H1 (cell line): ENCODE data around the gene AHDC1. TPM values are rescaled to one million over a fixed set of nuclear protein-coding genes. Genes with fewer than 3 reads are reported as not detected.

Source experiments
- CTCF ChIA-PET: fragments of 300-600 bp; sonication (Branson Sonifier 250); formaldehyde crosslinking; loops from one replicate; lab custom pipeline; 2021; ENCODE audit not compliant: partially characterized antibody; lab: Charles Lee
- POLR2A ChIA-PET: fragments of 300-600 bp; sonication (Branson Sonifier 250); formaldehyde crosslinking; loops from one replicate; lab custom pipeline; 2021; ENCODE audit warnings: inconsistent platforms; ENCODE audit not compliant: partially characterized antibody; lab: Charles Lee
- DNase-seq, 2 experiments: peaks; one replicate each; pipeline versions ENCODE4 v3.0.0 to v3.0.0-alpha.2; 2010 to 2022; ENCODE audit warnings: low spot score in 2 of 2, low read depth in 1 of 2, mixed read lengths in 1 of 2
- FAIRE-seq: peaks from 2 replicates; lab custom pipeline; 2011; peaks lifted over from hg19 to GRCh38; lab: Jason Lieb, UNC
- H2AFZ ChIP-seq: 2 replicates; pipeline ENCODE4 v1.8.1; 2012; ENCODE audit warnings: low read length, inconsistent platforms
- H2AK5ac ChIP-seq: 2 replicates; pipeline ENCODE4 v1.6.1; 2013; ENCODE audit warnings: low read depth, low read length
- H2BK120ac ChIP-seq: replicated peaks from 2 replicates; pipeline ENCODE3; 2013; ENCODE audit warnings: low read depth, low read length, inconsistent platforms
- H2BK12ac ChIP-seq: 2 replicates; pipeline ENCODE4 v1.6.1; 2013; ENCODE audit warnings: low read depth, low read length
- H2BK15ac ChIP-seq: 2 replicates; pipeline ENCODE4 v1.6.1; 2013; ENCODE audit warnings: low read length
- H2BK20ac ChIP-seq: 2 replicates; pipeline ENCODE4 v1.6.1; 2013; ENCODE audit warnings: low read length
- H2BK5ac ChIP-seq: 2 replicates; pipeline ENCODE4 v1.6.1; 2013; ENCODE audit warnings: low read depth, low read length
- H3K14ac ChIP-seq: 2 replicates; pipeline ENCODE4 v1.6.1; 2013; ENCODE audit warnings: inconsistent platforms; ENCODE audit not compliant: insufficient read length
- H3K18ac ChIP-seq: 2 replicates; pipeline ENCODE4 v1.6.1; 2013; ENCODE audit warnings: low read length; ENCODE audit errors: extremely low read depth
- H3K23ac ChIP-seq: 2 replicates; pipeline ENCODE4 v1.6.1; 2013; ENCODE audit warnings: inconsistent platforms; ENCODE audit not compliant: insufficient read length
- H3K23me2 ChIP-seq: 2 replicates; pipeline ENCODE4 v1.6.1; 2013; ENCODE audit warnings: low read depth, low read length
- H3K27ac ChIP-seq: 2 replicates; pipeline ENCODE4 v1.6.1; 2011; ENCODE audit warnings: low read depth, low read length, inconsistent platforms
- H3K27me3 ChIP-seq, 4 experiments: replicated peaks in 1 of 4; 1 replicate in 1 of 4; 2 replicates in 3 of 4; pipeline versions ENCODE4 v1.6.1 to v1.8.1; 2011 to 2013; ENCODE audit warnings: low read length in 3 of 4, mild to moderate bottlenecking in 3 of 4, inconsistent platforms in 2 of 4, mixed read lengths in 2 of 4, moderate library complexity in 1 of 4; ENCODE audit not compliant: control insufficient read depth in 3 of 4, insufficient read depth in 3 of 4; ENCODE audit errors: extremely low read depth in 1 of 4
- H3K36me3 ChIP-seq, 4 experiments: 2 replicates each; pipeline versions ENCODE4 v1.6.1 to v1.8.1; 2011 to 2013; ENCODE audit warnings: mild to moderate bottlenecking in 4 of 4, low read length in 3 of 4, moderate library complexity in 2 of 4, control low read depth in 1 of 4, inconsistent platforms in 1 of 4; ENCODE audit not compliant: insufficient read depth in 4 of 4, control insufficient read depth in 2 of 4
- H3K4ac ChIP-seq: replicated peaks from 2 replicates; pipeline ENCODE3; 2013; ENCODE audit warnings: low read length, low read depth, mixed read lengths, inconsistent platforms; ENCODE audit not compliant: insufficient read length
- H3K4me1 ChIP-seq, 4 experiments: replicated peaks in 1 of 4; 1 replicate in 1 of 4; 2 replicates in 3 of 4; pipeline versions ENCODE4 v1.6.1 to v1.8.1; 2011 to 2013; ENCODE audit warnings: low read length in 3 of 4, inconsistent platforms in 2 of 4, mixed read lengths in 1 of 4; ENCODE audit not compliant: insufficient read depth in 4 of 4, control insufficient read depth in 3 of 4
- H3K4me2 ChIP-seq, 2 experiments: 2 replicates each; pipeline versions ENCODE4 v1.6.1 to v1.8.1; 2011 to 2013; ENCODE audit warnings: low read depth in 2 of 2, low read length in 2 of 2, control low read depth in 1 of 2, inconsistent platforms in 1 of 2, mild to moderate bottlenecking in 1 of 2; ENCODE audit not compliant: insufficient read depth in 1 of 2
- H3K4me3 ChIP-seq, 4 experiments: fragments of 200-600, 300-600 bp in 1 of 4; sonication (generic), shearing (Covaris generic), sonication (Bioruptor Twin) in 1 of 4; 2 replicates each; pipeline versions ENCODE4 v1.5.1 to v1.8.1; 2011 to 2016; ENCODE audit warnings: low read length in 4 of 4, low read depth in 3 of 4, control low read depth in 2 of 4, inconsistent platforms in 2 of 4, mild to moderate bottlenecking in 2 of 4, mixed read lengths in 1 of 4, moderate library complexity in 1 of 4; ENCODE audit not compliant: insufficient read depth in 2 of 4; ENCODE audit errors: extremely low read depth in 1 of 4
- H3K56ac ChIP-seq: replicated peaks from 2 replicates; pipeline ENCODE3; 2013; ENCODE audit warnings: low read depth, mild to moderate bottlenecking, mixed read lengths, low read length, inconsistent platforms; ENCODE audit not compliant: insufficient read length
- H3K79me1 ChIP-seq: 2 replicates; pipeline ENCODE4 v1.6.1; 2013; ENCODE audit warnings: low read depth, low read length, control low read depth
- H3K79me2 ChIP-seq, 2 experiments: 2 replicates each; pipeline versions ENCODE4 v1.6.1 to v1.8.1; 2012 to 2013; ENCODE audit warnings: low read length in 2 of 2, mild to moderate bottlenecking in 2 of 2, inconsistent platforms in 1 of 2; ENCODE audit not compliant: insufficient read depth in 2 of 2, control insufficient read depth in 1 of 2
- H3K9ac ChIP-seq, 4 experiments: replicated peaks in 1 of 4; 1 replicate in 1 of 4; 2 replicates in 3 of 4; pipeline versions ENCODE4 v1.6.1 to v1.8.1; 2011 to 2013; ENCODE audit warnings: low read depth in 3 of 4, low read length in 3 of 4, control low read depth in 2 of 4, mild to moderate bottlenecking in 2 of 4, moderate library complexity in 2 of 4, inconsistent platforms in 1 of 4; ENCODE audit errors: extremely low read depth in 1 of 4
- H3K9me3 ChIP-seq, 2 experiments: 2 replicates each; pipeline versions ENCODE4 v1.6.1 to v1.8.1; 2012 to 2013; ENCODE audit warnings: mild to moderate bottlenecking in 2 of 2, moderate library complexity in 2 of 2, control low read depth in 1 of 2, inconsistent platforms in 1 of 2, low read depth in 1 of 2, low read length in 1 of 2, mixed read lengths in 1 of 2; ENCODE audit not compliant: insufficient read depth in 2 of 2
- H4K20me1 ChIP-seq, 2 experiments: replicated peaks in 1 of 2; 2 replicates each; pipeline versions ENCODE3 to v1.8.1; 2011 to 2013; ENCODE audit warnings: inconsistent platforms in 2 of 2, low read length in 2 of 2, mild to moderate bottlenecking in 1 of 2; ENCODE audit not compliant: insufficient read depth in 2 of 2, control insufficient read depth in 1 of 2
- H4K5ac ChIP-seq: 2 replicates; pipeline ENCODE4 v1.6.1; 2013; ENCODE audit warnings: low read length, low read depth, mixed read lengths, inconsistent platforms; ENCODE audit not compliant: insufficient read length
- H4K8ac ChIP-seq: 2 replicates; pipeline ENCODE4 v1.8.0; 2013; ENCODE audit warnings: mild to moderate bottlenecking, moderate library complexity, low read length, inconsistent platforms; ENCODE audit not compliant: insufficient read depth; ENCODE audit errors: extremely low read depth
- H4K91ac ChIP-seq: replicated peaks from 2 replicates; pipeline ENCODE3; 2013; ENCODE audit warnings: low read length, mixed read lengths, inconsistent platforms; ENCODE audit not compliant: insufficient read length
- PHF8 ChIP-seq: fragments of 200-600 bp; sonication (generic); conservative IDR thresholded peaks from 2 replicates; pipeline ENCODE4 v1.7.1; 2012; ENCODE audit warnings: low read depth, mild to moderate bottlenecking, inconsistent platforms, low read length, moderate library complexity
- POLR2AphosphoS5 ChIP-seq: IDR thresholded peaks from 2 replicates; pipeline ENCODE4 v1.6.1; 2011; ENCODE audit warnings: low read depth, low read length
- SIN3A ChIP-seq, 2 experiments: IDR thresholded peaks in 1 of 2; conservative IDR thresholded peaks in 1 of 2; 2 replicates each; pipeline ENCODE4 v1.6.1; 2011 to 2012; ENCODE audit warnings: low read length in 2 of 2, improper control_type of control experiment in 1 of 2, low read depth in 1 of 2, mild to moderate bottlenecking in 1 of 2
- WGBS, 2 experiments: shearing (Covaris generic) in 1 of 2; methylation state at CpG; one replicate each; pipeline versions ENCODE4 v1.1.6 to v1.1.7; 2013 to 2015; ENCODE audit warnings: low lambda C conversion rate in 2 of 2, mixed read lengths in 2 of 2, inconsistent platforms in 1 of 2, low coverage in 1 of 2, missing lambda C conversion rate in 1 of 2; ENCODE audit not compliant: insufficient replicate concordance in 2 of 2, insufficient coverage in 1 of 2, insufficient read length in 1 of 2; ENCODE audit errors: extremely low coverage in 1 of 2, missing lambda C conversion rate in 1 of 2; 5-methylcytosine and 5-hydroxymethylcytosine counted together
- polyA plus RNA-seq, 7 experiments: library from polyadenylated mRNA; depleted of rRNA in 3 of 7; stranded (reverse) in 5 of 7; unstranded in 2 of 7; fragments of >200 nt in 5 of 7; fragments of 200-250 nt in 2 of 7; gene quantifications; 1 replicate in 5 of 7; 2 replicates in 1 of 7; 4 replicates in 1 of 7; pipeline versions ENCODE4 v1.2.1 to v1.2.3, GENCODE V29; 2011 to 2013; ENCODE audit warnings: missing spikeins in 2 of 7, mixed read lengths in 2 of 7
- total RNA-seq: library from RNA; stranded (reverse); fragmentation: NEBNext Ultra II Directional; extraction: Animal tissue kit (Norgen Biotek cat#: 25700); gene quantifications from 2 replicates; pipeline ENCODE4 v1.2.1, GENCODE V29; 2021

AHDC1 gene
- total and polyA plus RNA-seq, 2 of the 8 experiments (the other 6 are each of a cell fraction or from before 2014, with no cell fraction given): 4.4 to 35.1 TPM

DNA sequence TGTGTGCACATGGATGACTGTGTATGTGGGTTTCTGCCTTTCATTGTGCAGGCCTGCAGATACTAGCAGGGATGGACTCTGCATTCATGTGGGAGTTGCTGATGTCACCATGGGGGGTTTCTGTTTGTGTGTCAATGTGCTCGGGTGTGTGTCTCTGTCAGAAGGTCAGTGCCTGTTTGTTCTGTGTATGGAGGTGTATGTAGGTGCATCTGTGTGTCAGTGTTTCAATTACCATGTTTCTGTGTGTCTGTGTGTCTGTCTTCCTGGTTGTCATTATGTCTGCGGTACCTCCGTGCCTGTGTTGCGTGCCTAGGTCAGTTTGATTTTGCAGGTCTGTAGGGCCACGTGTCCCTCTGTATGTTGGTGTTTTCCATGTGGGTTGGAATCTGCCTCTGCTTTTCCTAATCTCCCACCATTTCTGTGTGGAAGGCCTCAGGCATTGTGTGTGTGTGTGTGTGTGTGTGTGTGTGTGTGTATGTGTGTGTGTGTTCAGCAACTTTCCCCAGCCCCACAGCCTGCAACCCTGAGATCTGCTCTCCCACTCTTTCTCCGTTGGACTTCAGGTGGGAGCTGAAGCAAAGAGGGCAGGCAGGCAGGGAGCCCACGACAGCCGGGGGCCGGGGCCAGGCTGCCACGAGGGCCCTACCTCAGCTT, 77.2 kb downstream of the AHDC1 start:
- no peaks in the 10 kb centered on the region for H3K9me3 ChIP-seq
- peaks cover 23% of the 10 kb centered on the region for H3K23me2 ChIP-seq
- H3K4ac ChIP-seq: peak overlapping the region; percentile 63
- TF ChIP-seq SIN3A (conservative IDR thresholded peaks at IDR 0.05 in 1 of 2, IDR thresholded peaks at IDR 0.05 in 1 of 2; ENCODE audit: low read depth in 1 of 2, low read length in 2 of 2) (0 out of 4 replicates have a peak, but pooled peaks of 1 of the 2 experiments have one; percentile 47), PHF8 (0 out of 2 replicates have a peak, but pooled peaks have one; percentile 2), POLR2AphosphoS5 (no peak)
- DNase-seq (no peak), FAIRE-seq (no peak)
- H4K91ac ChIP-seq: peak overlapping the region; percentile 36
- H3K18ac ChIP-seq: peak overlapping the region; percentile 71
- no peaks in the 10 kb centered on the region for H3K27me3 ChIP-seq
- H3K56ac ChIP-seq: no peak overlapping the region
- no peak overlapping the region; the same call in 1 of the 2 replicates for H4K8ac ChIP-seq
- H3K79me1 ChIP-seq: no peaks in the 10 kb centered on the region
- no peaks in the 10 kb centered on the region for H3K36me3 ChIP-seq
- H3K9ac ChIP-seq: peak overlapping the region in 2 of 4 experiments; percentile 38 to 48; a peak in 3 of 7 replicates
- peak overlapping the region; percentile 44; the same call in 1 of the 2 replicates for H2BK12ac ChIP-seq
- H2BK5ac ChIP-seq: peak overlapping the region; percentile 89; the same call in 1 of the 2 replicates
- peak overlapping the region; percentile 92; the same call in 1 of the 2 replicates for H2AK5ac ChIP-seq
- CTCF ChIA-PET: interaction anchor here (0.6 to 8.6 kb wide), 17 partner anchors 17 to 124 kb away, joined by 3 to 110 read pairs (median 4); partner anchors contain the start of gene AHDC1
- peak overlapping the region; percentile 25 for H2BK120ac ChIP-seq
- peak overlapping the region; percentile 30 for H4K5ac ChIP-seq
- H2AFZ ChIP-seq: no peak overlapping the region
- no peaks in the 10 kb centered on the region for H3K79me2 ChIP-seq
- H3K23ac ChIP-seq: no peak overlapping the region
- H3K4me2 ChIP-seq: peak overlapping the region; percentile 73 to 95
- 45% methylated on average over 9 of the region's 10 CpGs; no CpG with 5 or more reads in 1 of the 2 experiments for whole genome bisulfite sequencing, 2 experiments
- peak overlapping the region; percentile 55 for H3K14ac ChIP-seq
- POLR2A ChIA-PET: interaction anchor here (0.7 to 3.7 kb wide), 19 partner anchors 10 to 127 kb away, joined by 3 to 26 read pairs (median 4); partner anchors contain the start of gene AHDC1
- H3K4me1 ChIP-seq: peaks cover 12 to 56% (median 42%) of the 10 kb centered on the region in 4 experiments
- peaks cover 0 to 4% of the 10 kb centered on the region in 2 experiments for H4K20me1 ChIP-seq
- H3K27ac ChIP-seq: peak overlapping the region; percentile 69; the same call in 1 of the 2 replicates
- H2BK20ac ChIP-seq: no peak overlapping the region; the same call in 1 of the 2 replicates
- peak overlapping the region; percentile 33 to 64 (median 47); a peak in 7 of 8 replicates for H3K4me3 ChIP-seq
- peak overlapping the region; percentile 93 for H2BK15ac ChIP-seq
